ENCODE measurements around the gene TMED1.

TMED1 gene

DNA sequence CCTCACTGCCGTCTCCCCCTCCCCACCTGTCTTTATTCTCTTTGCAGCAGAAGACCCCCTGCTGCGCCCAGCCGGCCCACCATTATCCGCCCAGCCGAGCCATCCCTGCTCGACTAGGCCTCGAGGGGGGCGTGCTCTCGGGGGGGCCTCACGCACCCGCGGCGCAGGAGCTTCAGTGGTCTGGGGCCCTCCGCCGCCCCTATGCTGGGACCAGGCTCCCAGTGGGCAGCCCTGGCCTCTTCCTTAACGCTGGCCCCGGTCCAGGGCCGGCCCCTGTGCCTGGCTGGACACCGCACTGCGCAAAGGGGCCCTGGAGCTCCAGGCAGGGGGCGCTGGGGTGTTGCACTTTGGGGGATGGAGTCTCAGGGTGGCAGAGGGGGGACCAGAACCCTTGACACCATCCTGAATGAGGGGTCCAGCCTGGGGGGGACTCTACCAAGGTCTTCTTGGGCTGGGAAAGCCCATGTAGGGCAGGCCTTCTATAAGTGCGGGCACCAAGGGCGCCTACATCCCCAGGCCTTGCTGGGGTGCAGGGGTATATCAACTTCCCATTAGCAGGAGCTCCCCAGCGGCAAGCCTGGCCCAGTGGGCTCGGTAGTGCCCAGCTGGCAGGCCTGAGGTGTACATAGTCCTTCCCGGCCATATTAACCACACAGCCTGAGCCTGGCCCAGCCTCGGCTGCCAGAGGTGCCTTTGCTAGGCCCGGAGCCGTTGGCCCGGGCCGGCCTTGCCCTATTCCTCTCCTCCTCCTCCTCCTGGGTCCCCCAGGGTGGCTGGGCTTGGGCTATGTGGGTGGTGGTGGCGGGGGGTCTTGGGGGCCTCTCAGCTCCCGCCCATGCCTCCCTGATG lies 4.9 kb downstream of the TMED1 start:
- DNase-seq = no peak

DNA sequence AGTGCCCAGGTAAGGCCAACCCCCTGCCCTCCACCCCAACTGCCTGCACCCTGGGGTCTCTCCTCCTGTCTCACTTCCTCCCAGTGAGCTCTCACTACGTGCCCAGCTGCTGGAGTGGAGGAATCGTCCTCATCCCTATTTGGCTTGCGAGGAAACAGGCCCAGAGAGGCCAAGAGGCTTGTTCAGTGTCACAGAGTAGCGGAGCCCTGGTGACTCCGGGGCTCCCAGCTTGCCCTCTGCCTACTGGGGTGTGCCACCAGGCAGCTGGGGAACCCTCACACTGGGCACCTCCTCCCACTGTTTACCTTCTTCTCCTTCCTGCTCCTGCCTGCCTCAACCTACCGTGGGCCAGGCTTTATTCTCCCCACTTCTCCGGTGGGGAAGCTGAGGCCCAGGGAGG lies 5.6 kb downstream of the TMED1 start:
- DNase-seq = no peak

DNA sequence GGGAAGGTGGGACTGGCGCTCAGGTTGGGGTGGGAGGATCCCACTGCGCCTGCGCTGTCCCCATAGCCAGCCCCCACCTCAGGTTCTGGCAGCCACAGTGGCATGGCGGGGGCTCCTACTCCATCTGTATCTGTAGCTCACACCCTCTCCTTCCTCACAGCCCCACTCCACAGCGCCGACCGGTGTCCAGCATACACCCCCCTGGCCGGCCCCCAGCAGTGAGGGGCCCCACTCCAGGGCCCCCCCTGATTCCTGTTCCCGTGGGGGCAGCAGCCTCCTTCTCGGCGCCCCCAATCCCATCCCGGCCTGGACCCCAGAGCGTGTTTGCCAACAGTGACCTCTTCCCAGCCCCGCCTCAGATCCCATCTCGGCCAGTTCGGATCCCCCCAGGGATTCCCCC lies 6.0 kb downstream of the TMED1 start:
- DNase-seq = no peak

DNA sequence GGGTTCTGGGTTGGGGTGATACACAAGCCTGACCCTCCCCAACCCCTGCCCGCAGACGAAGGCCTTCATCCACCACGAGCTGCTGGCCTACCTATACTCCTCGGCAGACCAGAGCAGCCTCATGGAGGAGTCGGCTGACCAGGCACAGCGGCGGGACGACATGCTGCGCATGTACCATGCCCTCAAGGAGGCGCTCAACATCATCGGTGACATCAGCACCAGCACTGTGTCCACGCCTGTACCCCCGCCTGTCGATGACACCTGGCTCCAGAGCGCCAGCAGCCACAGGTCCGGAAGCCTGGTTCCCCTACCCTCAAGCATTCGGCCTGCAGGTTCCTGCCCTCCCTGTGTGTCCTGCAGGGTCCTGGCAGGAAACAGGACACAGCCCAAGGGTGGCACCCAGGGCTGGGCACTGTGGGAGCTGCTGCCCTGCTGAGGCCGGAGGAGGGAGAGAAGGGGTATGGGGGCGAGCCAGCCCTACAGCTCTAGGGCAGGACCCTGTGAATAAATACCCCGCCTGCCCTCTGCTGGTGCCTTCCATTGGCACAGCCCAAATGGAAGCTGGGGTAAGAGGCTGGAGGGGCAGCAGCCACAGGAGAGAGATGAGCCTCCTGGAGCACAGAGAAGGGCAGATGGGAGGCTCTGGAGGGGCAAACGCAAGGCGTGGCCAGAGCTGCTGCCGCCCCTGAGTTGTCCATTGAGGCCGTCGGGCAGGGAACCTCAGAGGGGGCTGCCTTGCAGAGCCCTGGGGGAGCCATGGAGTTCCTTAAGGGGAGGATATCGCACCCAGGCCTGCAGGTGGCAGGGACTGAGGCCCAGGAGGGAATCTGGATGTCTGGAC lies 6.8 kb downstream of the TMED1 start:
- DNase-seq = no peak

DNA sequence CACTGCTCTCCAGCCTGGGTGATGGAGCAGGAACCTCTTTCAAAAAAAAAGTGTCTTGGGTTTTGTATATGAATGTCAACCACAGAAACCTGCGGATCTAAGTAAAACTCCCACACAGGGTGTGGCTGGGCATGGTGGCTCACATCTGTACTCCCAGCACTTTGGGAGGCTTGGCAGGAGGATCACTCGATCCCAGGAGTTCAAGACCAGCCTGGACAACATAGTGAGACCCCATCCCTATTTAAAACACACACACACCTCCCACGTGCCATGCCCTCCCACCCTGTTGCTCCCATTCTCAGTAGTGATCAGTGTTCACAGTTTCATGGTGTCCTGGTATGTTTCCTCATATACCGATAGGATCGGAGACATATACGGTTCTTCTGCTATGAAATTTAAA lies 9.2 kb downstream of the TMED1 start:
- no peak for DNase-seq

DNA sequence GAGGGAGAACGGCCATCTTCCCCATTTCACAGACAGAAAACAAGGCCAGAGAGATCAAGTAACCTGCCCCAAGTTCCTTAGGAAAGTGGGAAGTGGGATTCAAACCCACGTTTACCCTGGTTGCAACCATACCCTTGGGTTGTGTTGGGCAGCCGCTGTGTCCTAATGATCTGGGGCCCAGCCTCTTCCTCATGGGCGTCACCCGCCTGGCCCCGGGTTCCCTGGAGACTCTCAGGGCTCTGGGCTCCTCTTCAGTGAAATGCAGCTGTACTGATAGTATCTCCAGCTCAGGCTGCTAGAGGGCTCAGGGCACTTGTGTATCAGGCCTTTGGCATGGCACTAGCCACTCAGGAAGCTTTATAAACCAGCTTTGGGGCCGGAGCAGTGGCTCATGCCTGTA lies 9.8 kb downstream of the TMED1 start:
- DNase-seq = no peak

DNA sequence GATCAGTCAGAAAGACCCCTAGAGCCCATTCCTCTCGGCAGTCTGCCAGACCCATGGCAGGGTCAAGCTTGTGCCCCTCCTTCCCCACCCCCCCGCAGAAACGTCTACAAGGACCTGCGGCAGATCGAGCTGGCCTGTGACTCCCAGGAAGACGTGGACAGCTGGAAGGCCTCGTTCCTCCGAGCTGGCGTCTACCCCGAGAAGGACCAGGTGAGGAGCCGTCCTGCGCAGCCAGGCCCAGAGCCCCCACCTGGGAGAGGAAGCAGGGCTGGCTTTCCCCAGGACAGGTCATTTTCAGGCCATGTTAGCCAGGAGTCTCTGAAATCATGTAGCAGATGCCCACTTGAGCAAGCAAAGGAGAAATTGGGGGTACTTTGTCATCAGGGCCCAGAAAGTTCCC lies 12.3 kb downstream of the TMED1 start:
- no peak for DNase-seq

DNA sequence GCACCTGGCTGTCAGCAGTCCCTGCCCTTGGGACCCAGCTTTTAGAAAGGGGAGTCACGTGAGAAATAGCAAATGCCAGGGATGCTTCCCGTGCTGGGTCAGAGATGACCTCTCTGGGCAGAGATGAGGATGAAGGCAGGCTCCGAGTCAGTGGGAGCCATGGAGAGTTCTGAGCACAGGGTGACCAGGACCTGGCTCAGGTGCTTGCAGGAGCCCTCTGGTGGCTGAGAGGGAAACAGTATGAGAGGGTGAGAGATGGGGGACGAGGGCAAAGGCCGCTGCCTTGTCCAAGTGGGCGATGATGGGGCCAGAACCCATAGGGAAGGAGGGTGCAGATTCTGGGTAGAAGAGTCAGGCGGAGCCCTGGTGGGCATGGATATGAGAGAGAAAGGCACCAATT lies 15.8 kb downstream of the TMED1 start:
- no peak for DNase-seq

DNA sequence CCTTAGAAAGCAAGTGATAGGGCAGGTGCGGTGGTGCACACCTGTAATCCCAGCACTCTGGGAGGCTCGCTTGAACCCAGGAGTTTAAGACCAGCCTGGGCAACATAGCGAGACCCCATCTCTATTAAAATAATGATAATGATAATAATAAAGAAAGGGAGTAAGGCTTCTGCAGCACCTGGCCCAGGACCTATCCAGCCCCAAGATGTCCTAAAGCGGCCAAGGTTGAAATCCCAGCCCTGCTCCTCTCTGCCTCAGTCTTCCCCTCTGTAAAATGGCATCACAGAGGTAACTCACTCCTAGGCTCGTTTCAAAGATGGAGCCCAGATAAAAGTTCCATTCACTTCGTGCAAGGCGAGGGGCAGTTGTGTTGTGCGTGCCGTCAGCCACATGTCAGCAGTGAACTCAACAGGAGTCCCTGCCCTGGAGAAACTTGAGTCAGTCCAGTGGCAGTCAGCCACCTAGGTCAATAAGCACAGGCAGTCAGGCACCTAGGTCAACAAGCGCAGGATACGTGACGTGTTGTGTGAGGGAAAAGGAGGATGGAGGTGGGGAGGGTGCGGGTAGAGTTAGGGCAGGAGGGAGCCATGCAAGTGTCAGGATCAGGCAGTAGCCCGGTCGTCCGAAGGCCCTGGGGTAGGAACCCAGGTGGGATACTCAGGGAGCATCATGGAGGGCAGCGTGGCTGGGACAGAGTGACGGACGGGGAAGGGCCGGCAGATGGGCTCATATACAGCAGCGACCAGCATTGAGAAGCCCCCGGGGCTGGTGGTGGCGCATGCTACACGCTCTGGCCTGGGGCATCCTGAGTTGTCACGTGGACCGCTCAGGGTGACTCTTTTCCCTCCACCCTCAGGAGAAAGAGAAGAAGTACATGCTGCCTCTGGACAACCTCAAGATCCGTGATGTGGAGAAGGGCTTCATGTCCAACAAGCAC lies 16.6 kb downstream of the TMED1 start:
- DNase-seq = no peak

DNA sequence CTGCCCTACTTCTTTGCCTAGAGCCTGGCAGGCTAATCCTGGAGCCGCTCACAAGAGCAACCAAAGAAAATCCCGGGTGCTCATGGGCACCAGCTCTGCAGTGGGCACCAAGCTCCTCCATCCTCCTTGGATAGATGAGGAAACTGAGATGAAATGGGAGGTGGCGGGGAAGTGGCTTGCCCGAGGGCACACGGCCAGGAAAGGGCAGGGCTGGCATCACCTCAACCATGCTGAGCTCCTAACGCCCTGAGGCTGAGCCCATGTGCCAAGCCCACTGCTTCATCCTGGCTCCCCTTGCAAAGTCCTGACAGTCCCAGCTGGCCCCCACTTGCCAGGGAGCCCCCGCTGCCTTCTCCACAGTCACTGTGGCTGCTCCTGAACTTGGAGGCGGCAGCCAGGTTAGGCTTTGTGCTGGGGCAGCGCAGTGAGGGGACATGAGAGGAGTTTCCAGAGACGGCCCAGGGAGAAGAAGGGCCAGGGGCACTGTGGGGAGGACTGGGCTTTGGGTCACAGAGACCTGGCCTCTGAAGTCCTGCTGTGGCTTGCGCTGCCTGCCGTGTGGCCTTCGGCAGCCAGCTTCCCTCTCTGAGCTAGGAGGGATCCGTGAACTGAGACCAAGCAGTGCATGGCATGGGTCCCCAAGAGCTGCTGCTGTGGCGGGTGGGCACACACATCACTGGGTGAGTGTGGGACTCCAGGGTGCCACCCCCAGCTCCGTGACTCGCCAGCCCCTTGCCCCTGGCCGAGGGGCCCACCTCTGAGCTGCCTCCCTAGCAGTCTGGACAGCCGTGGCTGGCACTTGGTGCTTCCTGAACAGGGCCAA lies 17.5 kb downstream of the TMED1 start:
- DNase-seq = no peak

DNA sequence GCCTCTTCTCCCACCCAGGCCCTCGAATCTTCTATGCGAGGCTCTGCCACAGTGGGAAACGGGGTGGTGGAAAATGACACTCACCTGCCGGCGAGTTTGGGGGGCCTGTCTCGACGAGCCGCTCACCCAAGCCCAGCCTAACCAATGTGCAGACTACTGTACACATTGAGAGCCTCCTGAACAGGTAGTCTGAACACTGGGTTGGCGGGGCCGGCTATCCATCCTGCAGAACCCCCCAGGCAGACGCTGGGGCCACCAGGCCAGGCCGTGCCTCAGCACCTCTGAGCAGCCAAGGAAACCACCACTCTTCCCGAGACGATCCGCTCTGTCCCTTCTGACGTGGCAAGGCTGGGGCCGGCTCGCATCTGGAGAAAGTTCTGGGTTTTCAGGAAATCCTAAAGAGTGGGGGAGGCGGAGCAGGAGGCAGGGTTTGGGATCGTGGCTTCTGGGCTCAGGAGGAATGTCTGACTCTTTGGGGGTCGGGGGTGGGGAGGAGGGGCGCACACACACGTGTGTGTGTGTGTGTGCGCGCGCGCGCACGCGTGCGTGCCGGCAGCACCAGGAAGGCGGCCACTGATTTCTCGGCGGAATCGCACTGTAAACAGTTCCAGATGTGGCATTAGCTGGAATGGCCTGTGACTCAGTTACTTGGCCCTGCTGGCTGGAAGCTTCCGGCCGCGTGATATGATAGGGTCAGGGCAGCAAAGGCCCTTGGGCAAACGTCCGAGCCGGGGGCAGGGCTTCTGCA lies 18.5 kb downstream of the TMED1 start:
- DNase-seq = no peak

DNA sequence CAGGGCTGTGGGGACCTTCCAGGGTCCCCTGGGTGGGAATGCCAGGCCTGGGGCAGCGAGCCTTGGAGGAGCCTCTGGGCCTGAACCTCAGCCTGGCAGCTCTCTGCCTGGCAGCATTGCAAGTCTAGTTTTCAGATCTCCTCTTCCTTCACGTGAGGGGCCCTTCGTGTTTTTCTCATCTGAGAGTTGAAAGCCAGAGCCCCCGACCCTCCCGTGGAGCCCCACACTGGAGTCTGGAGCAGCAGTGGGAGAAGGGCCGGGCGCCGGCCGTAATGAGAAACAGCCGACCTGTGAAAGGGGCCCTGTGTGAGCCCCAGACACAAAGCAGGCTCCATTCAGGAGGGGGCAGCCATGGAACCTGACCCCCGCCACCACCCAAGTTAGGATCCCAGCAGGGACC lies 19.3 kb downstream of the TMED1 start:
- DNase-seq = no peak

DNA sequence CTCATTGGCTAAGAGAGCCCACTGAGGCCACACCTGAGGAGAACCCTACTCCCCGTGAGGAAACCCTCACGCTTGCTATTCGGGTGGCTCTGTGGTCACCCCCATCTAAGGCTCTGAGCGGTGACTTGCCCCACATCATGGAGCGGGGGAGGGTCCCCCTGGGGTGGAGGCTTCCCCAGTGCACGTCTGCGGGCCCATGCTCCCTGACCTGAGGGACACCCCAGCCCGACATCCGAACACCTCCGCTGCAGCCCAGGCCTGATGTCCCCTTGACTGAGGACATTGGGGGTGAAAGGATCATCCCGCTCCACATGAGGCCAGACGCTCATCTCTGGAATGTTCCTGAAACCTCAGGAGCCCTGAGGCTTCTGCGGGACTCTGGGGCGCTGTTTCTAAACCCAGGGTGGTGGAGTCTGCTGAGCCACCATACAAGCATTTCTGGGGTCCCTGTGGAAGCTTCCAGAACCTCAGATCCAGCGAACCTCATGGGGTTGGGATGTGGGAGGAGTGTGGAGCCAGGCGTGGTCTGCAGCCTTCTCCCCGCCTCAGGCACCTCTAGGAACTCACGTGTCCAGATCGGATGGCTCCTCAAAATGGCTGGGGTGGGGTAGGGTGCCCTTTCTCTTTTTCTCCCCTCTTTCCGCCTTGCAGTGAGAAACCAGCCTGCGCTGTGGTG lies 19.9 kb downstream of the TMED1 start:
- no peak for DNase-seq

DNA sequence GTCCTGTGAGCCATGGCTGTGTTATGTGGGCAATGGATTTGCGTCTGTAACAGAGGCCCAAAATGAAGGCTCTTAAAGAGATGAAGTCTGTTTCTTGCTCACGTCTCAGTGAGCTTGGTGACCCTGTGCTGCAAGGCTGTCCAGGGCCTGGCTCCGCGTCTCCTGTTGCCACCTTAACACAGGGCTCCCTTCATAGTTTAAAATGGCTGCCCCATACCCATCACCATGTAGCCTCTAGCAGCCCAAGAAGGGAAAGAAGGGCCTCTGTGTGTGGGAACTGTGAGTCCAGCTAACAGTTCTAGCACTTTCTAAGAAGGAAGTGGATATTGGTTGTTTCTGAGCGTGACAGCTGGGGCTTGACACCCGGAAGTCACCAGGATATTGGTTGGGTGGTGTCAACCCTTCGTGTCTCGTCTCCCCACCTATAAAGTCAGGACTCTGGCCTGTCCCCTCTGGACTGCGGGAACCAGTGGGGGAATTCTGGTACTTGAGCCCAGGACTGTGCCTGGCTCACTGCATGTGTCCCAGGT lies 20.9 kb downstream of the TMED1 start:
- no peak for DNase-seq

DNA sequence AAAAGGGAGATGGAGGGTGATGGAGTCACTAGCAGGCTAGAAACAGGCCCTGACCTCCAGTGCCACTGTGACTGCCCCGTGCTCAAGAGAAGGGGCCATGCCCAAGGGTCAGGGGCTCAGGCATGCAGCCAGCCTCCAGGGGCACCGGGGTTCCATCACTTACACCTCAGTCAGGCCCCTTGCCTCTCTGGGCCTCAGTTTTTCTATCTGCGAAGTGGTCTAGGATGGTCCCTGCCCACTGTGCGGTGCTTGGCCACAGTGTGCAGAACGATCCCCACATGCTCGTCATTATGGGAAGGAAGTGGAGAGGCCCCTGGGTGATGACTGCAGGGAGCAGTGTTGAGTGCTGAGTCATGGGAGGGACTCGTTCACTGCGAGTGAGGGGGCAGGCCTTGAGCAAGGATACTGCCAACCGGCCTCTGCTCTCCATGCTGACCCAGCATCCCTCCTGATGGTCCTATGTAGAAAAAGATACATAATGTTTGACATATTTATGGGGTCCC lies 23.1 kb downstream of the TMED1 start:
- DNase-seq = no peak

DNA sequence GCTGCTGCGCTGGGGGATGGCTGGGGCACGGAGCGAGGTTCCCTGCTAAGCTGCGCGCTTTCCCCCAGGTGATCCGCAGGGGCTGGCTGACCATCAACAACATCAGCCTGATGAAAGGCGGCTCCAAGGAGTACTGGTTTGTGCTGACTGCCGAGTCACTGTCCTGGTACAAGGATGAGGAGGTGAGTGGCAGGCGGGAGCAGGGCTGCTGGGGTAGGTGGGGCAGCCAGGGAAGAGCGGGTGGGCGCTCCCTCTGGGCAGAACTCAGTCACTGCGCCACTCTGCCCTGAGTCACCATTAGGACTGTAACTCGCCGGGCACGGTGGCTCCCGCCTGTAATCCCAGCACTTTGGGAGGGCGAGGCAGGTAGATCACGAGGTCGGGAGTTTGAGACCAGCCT lies 23.8 kb downstream of the TMED1 start:
- DNase-seq = no peak

DNA sequence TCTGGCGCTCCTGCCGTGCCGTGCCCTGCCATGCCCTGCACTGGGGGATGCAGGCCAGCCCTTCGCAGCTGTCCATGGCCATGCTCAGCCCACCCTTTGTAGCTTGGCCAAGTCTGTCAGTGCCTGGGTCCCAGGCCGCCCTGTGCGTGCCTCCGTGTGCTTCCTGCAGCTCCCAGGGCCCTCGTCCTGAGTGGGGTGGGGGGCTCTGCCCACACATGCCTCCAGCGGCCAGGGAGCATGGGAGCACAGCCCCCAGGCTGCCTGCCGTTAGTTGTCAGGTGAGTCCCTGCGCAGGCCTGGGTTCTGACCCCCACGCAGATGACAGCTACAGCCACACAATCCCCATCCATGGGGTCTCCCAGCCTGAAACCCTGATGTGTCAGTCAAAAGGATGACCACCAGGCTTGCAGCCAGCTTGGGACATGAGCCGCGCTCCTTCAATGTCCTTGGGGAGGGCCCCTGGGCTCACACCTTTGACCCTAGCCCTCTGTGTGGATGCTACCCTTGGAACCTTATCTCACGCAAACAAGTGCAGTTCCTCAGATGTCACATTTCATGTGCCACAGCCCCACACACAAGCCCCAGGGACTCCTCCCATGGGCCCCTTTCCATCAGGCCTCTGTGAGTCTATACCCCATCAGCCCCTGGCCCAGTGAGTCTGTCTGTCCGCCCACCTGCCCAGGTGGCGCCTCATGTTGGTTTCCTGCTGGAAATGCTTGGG lies 24.5 kb downstream of the TMED1 start:
- DNase-seq = no peak

DNA sequence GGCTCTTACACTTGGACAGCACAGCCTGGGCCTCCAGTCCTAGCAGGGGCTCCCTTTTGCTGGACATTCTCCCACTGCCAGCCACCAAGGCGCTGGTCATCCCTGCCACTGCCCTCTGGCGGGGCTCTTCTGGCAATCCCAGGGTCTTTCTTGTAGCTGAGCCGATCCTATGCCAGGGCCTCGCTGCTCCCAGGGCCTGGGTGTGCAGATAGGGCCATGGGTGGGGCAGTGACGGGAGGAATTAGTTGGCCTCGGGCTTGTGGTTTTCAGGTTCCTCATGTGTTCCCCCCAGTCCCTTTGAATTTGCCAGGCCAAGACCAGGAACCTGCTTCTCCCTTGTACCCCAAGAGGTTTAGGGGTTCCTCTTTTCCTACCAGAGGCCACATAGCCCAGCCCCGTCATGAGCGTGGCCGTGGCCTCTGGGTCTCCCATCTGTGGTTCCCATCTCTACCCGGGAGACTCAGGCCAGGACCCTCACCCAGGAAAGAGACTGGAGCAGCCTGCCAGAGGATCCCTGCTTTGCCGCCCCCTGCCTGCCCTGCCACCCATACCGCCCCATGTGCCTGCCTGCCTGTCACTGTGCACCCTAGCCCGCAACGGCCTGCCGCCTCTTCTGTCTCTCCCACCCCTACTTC lies 26.2 kb downstream of the TMED1 start:
- DNase-seq = no peak
